ENCODE data around the gene ILF2. TPM values are rescaled to one million over a fixed set of nuclear protein-coding genes. Genes with fewer than 3 reads are reported as not detected.

The ILF2 gene
- total RNA-seq, 2 donors from 2014 or later: 116 to 122 TPM

- Histone ChIP-seq H3K4me3 (peak overlapping the region; percentile 76 to 93), H3K9me3 (no peaks in the 10 kb centered on the region), H3K4me1 (replicated peaks) (no peaks in the 10 kb centered on the region), H3K27ac (peak overlapping the region; percentile 99 to 100), H3K27me3 (replicated peaks; ENCODE audit: insufficient read depth) (no peaks in the 10 kb centered on the region), H3K36me3 (peaks cover 0 to 6% of the 10 kb centered on the region in 2 donors)
- intact Hi-C loops (cut with DNase I): loop anchor here (2.0 kb wide), 1 partner anchor 20 kb away; the partner anchor contains the start of gene S100A16
- no peak for DNase-seq (ENCODE audit: low spot score)
- TF ChIP-seq POLR2A (IDR thresholded peaks at IDR 0.05): no peak
- TF ChIP-seq, protein P1, sequence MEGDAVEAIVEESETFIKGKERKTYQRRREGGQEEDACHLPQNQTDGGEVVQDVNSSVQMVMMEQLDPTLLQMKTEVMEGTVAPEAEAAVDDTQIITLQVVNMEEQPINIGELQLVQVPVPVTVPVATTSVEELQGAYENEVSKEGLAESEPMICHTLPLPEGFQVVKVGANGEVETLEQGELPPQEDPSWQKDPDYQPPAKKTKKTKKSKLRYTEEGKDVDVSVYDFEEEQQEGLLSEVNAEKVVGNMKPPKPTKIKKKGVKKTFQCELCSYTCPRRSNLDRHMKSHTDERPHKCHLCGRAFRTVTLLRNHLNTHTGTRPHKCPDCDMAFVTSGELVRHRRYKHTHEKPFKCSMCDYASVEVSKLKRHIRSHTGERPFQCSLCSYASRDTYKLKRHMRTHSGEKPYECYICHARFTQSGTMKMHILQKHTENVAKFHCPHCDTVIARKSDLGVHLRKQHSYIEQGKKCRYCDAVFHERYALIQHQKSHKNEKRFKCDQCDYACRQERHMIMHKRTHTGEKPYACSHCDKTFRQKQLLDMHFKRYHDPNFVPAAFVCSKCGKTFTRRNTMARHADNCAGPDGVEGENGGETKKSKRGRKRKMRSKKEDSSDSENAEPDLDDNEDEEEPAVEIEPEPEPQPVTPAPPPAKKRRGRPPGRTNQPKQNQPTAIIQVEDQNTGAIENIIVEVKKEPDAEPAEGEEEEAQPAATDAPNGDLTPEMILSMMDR (IDR thresholded peaks at IDR 0.05): no peak
- TF ChIP-seq POLR2AphosphoS5 (IDR thresholded peaks at IDR 0.05): no peak
- 45% methylated on average over 18 of the region's 18 CpGs for WGBS
Observed at GRCh38 chr1:153633161-153633753, 37.5 kb downstream of the ILF2 start.

DNA sequence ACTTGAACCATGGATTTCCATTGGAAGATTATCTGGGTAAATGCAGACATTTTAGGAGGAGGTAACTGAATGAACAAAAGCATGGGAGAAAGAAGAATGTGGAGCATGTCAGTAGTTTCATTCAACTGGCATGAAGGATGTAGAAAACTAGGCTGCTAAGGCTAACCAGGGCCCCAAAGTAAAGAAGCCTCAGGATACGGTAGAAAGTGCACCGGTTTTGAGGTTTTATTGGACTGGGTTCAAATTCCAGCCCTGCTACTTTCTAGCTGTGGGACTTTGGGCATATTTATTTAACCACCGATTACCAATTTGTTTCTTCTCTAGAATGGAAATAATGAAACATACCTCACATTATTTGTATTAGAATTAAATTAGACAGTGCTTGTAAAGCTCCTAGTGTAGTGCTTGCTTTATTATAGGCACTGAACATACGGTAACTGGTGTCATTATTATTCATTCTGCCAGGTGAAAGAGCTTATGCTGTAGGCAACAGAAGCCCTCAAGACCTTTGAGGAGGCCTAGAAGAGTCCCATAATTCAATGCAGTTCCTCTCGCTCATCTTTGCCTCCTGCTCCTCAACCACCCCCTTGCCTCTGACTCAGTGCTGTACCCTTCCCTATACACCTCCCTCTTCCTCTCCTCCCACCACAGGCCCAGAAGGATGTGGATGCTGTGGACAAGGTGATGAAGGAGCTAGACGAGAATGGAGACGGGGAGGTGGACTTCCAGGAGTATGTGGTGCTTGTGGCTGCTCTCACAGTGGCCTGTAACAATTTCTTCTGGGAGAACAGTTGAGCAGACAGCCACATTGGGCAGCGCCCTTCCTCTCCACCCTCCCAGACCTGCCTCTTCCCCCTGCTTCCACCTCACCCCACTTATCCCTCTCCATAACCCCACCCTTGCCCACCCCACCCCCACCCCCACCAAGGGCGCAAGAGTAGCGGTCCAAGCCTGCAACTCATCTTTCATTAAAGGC lies 39.5 kb downstream of the ILF2 start:
- TF ChIP-seq POLR2A (IDR thresholded peaks at IDR 0.05) (no peak), POLR2AphosphoS5 (IDR thresholded peaks at IDR 0.05) (no peak)
- TF ChIP-seq, protein P1 (IDR thresholded peaks at IDR 0.05): no peak
- DNase-seq (ENCODE audit: low spot score): no peak
- no peaks in the 10 kb centered on the region for H3K9me3 ChIP-seq
- H3K4me1 ChIP-seq (replicated peaks): peaks cover 5% of the 10 kb centered on the region
- no peak overlapping the region for H3K4me3 ChIP-seq
- no peaks in the 10 kb centered on the region for H3K36me3 ChIP-seq
- 75% methylated on average over 10 of the region's 10 CpGs for WGBS
- intact Hi-C loops (cut with DNase I): loop anchor here (2.0 kb wide), 1 partner anchor 19 kb away; the partner anchor contains the start of gene S100A16
- no peaks in the 10 kb centered on the region for H3K27me3 ChIP-seq (replicated peaks; ENCODE audit: insufficient read depth)
- H3K27ac ChIP-seq: no peak overlapping the region

- H3K4me3 ChIP-seq: no peak overlapping the region
- TF ChIP-seq POLR2A (IDR thresholded peaks at IDR 0.05) (no peak), POLR2AphosphoS5 (IDR thresholded peaks at IDR 0.05) (no peak)
- TF ChIP-seq, protein P1 (IDR thresholded peaks at IDR 0.05): no peak
- no peaks in the 10 kb centered on the region for H3K9me3 ChIP-seq
- 74% methylated on average over 7 of the region's 7 CpGs for WGBS
- intact Hi-C loops (cut with DNase I): no loop called here
- H3K4me1 ChIP-seq (replicated peaks): peaks cover 5% of the 10 kb centered on the region
- H3K27ac ChIP-seq: no peak overlapping the region
- H3K36me3 ChIP-seq: no peaks in the 10 kb centered on the region
- no peak for DNase-seq (ENCODE audit: low spot score)
- no peaks in the 10 kb centered on the region for H3K27me3 ChIP-seq (replicated peaks; ENCODE audit: insufficient read depth)
Observed at GRCh38 chr1:153630384-153630783, 40.4 kb downstream of the ILF2 start.

DNA sequence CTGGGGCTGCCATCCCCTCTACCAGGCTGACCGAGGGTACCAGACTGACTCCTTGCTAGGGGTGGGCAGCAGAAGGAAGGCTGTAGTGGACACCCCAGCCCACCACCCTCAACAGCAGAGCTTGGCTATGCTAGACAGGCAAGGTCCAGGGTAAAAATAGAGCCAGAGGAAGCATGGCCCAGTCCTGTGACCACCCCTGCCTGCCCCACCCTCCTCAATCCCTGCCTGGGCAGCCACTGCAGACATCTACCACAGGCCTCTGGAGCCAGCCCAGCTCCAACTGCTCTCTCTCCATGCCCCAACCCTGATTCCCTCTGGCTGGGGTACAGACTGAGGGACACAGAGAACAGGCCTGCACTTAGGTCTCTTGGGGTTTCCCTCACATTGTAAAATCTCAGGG lies 40.8 kb downstream of the ILF2 start:
- H3K9me3 ChIP-seq: no peaks in the 10 kb centered on the region
- TF ChIP-seq, protein P1 (IDR thresholded peaks at IDR 0.05): no peak
- TF ChIP-seq POLR2A (IDR thresholded peaks at IDR 0.05) (no peak), POLR2AphosphoS5 (IDR thresholded peaks at IDR 0.05) (no peak)
- no peak for DNase-seq (ENCODE audit: low spot score)
- no peaks in the 10 kb centered on the region for H3K36me3 ChIP-seq
- no peaks in the 10 kb centered on the region for H3K27me3 ChIP-seq (replicated peaks; ENCODE audit: insufficient read depth)
- no peak overlapping the region for H3K27ac ChIP-seq
- H3K4me1 ChIP-seq (replicated peaks): peaks cover 5% of the 10 kb centered on the region
- H3K4me3 ChIP-seq: no peak overlapping the region
- WGBS: 80% methylated on average over 1 of the region's 1 CpG
- intact Hi-C loops (cut with DNase I): loop anchor here (5.0 kb wide), 1 partner anchor 58 kb away; no protein-coding TSS in a partner anchor

Measured in prostate gland (tissue), 2 donors.